ENCODE measurements around the gene HDHD5.

HDHD5 gene

GRCh38 chr22:17105143-17106129 is 53.6 kb downstream of the HDHD5 start:
- DNase-seq: no peak

GRCh38 chr22:17104336-17104935 is 54.6 kb downstream of the HDHD5 start:
- no peak for DNase-seq

DNA sequence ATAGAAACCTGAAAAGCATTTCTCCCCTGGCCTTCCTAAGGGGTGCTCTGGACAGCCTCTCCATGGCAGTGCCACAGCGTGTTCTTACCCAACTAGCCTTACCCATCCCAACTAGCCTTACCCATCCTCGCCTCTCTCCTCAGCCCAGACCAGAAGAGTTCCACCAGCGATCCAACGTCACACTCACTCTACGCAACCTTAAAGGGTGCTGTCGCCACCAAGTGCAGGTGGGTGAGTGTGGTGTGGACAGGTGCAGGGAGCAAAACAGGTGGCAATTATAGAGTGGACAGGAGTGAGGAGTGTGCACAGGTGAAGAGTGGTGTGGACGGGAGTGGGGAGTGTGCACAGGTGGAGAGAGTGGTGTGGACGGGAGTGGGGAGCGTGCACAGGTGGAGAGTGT is 55.7 kb downstream of the HDHD5 start:
- DNase-seq: no peak

DNA sequence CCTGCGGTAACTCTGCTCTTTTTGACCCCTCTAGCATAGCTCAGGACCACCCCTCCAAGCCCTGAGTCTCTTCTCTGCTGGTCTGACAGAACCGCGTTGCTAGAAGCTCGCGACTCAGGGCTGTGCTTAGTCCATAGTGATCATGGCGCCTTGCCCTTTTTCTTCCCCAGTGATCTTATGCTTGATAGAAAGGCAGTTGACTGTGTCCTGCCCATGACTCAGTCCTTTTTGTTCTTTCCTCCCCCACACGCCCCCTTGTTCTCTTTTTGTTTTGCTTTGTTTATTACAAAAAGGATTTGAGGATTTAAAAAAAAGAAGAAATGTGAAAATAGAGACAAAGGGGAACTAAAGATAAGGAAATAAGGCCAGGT is 56.8 kb downstream of the HDHD5 start:
- no peak for DNase-seq

- no peak for DNase-seq
Observed at GRCh38 chr22:17101475-17102296, 57.4 kb downstream of the HDHD5 start.

DNA sequence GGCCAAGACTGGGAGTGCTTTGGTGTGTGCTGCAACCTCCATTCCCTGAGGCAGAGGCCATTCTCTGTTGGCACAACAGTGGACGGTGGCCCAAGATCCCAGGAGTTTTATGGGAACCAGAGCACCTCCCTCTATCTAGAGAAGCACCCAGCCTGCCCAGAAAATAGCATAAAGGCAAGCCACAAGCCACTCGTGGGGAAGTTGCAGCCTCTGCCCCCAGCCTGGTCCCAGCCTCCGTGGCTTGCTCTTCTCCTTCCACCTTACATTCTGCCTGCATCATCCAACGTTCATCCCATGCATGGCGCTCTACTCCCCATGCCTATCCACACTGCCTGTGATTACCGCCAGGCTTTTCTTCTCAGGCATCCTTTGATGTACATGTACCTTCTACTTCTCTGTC is 58.5 kb downstream of the HDHD5 start:
- no peak for DNase-seq

DNA sequence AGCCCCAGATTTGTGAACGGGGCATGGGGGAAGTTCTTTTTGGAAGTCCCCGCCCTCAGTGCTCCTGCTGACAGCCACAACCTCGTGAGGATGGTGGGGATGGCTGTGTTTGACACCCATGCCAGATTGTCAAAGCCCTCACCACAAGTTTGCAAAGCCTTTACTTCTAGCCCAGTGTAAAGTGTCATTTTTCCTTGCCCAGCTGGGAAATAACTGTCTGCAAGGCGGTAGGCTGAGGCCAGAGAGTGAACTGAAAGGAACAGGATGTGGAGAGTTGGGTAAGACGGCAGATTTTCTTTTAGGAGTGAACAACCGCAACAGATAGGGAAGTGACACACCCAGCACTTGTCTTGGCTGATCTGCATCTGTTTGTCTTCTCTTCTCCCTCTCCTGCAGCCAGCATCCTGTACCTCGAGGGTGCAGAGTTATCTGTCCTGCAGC is 60.7 kb downstream of the HDHD5 start:
- DNase-seq: no peak

GRCh38 chr22:17097701-17098100 is 61.4 kb downstream of the HDHD5 start:
- DNase-seq: no peak

DNA sequence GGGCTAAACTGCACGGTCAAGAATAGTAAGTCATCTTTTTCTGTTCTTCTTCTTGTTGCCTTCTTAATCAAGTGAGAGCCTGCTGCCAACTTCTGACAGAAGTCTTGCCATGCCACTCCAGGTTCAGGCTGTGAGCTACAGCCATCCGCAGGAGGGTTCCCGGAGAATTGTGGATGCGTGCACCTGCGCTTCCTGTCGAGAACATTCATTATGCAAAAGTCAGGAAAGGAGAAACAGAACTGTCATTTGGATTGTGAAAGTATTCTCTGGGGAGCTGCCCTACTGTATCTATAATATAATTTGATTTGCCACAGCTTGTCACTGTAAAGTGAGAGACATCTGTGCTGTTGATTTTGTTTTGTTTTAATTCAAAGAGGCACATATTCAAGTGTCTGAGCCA is 62.0 kb downstream of the HDHD5 start:
- no peak for DNase-seq

DNA sequence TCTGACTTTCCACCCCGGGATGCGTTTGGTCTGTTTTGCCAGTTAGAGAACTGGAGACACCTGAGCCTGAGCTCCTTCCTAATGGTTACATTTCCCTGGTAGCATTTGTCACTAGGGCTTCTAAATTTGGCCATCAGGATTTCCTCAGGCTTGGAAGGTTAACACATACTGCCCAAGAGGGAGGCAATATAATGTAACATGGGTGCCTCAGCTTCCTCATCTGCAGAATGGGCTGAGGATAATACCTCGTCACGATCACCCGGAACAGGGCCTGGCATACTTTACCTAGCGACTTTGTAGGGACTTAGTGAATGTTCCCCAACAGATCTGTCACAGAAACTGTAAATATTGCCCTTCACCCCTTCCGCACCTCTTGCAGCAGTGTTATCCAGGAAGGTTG is 63.0 kb downstream of the HDHD5 start:
- DNase-seq: no peak

GRCh38 chr22:17095538-17095937 is 63.5 kb downstream of the HDHD5 start:
- no peak for DNase-seq

DNA sequence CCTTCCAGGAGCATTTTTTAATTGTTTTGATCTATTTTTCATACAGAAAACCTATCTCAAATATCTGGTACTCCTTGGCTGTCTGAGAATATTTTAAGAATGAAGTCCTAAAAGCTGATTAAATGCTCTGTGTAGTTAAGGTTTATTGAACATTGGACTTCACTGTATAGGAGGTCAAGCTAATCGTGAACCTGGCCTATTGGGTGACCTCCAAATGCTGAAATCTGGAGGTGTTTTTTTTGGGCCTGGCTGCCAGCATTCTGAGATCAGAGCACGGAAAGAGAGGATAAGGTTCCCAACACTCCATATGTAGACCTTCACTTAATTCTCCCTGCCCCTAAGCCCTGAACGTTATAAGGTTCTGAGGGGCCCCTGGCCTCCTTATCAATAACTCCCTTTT is 66.0 kb downstream of the HDHD5 start:
- no peak for DNase-seq

DNA sequence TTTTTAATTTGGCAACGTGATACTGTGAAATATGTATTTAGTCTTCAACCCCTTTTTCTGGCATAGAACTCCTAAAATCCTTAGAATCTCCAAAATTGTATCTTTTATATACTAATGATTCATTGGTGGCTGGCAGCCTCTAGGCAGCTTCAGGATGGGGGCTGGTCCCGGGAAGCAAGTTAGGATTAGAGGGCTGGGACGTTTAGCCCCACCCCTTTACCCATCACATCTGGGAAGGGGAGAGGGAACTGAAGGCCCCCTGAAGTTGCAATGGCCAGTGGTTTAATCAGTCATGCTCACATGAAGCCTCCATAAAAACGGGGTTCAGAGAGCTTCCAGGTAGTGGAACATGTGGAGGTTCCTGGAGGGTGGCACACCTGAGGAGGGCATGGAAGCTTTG is 67.2 kb downstream of the HDHD5 start:
- no peak for DNase-seq

DNA sequence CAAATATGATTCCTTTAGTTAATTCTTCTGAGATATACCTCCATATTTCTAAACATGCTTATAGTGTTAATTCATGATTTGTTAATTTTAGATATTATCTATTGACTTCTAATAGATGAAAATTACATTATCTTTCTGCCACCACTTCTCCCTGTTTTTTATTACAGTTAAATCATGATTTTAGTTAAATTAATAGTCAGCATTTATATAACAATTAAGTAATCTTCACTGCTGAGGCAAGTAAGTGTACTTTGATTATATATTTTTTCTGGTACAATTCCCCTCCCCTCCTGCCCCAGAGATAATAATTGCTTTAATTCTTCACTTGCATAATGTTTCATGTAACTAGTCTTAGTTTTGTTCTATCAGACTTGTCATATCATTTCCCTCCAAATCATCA is 68.5 kb downstream of the HDHD5 start:
- no peak for DNase-seq

Measured in NCI-H2029 (cell line).